NOMO-1 (cell line): Measurements from ENCODE around the gene LRRK1.

Experiments used
- DNase-seq, 2 experiments: peaks; one replicate each; lab custom pipeline; 2025; ENCODE audit not compliant: unreplicated experiment in 2 of 2; lab: John Stamatoyannopoulos, UW

LRRK1 gene

DNA sequence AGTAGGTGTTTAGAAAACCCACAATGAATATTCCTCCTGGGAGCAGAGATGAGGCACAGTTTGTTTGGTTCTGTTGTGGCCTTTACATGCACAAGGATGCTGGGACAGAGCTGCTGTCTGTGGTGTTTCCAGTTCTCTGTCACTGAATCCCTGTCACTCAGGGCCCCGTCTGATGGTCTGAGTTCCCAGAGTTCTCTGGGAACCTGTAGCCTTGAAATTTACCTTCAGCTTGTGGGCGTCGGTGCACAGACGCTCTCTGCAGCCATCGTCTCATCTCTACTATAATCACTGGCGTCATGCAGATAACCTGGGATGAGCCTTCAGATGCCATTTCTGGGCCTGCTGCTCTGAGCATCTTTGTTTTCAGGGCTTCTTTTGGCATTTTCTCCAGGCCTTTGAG lies 81.9 kb downstream of the LRRK1 start:
- DNase-seq: no peak

DNA sequence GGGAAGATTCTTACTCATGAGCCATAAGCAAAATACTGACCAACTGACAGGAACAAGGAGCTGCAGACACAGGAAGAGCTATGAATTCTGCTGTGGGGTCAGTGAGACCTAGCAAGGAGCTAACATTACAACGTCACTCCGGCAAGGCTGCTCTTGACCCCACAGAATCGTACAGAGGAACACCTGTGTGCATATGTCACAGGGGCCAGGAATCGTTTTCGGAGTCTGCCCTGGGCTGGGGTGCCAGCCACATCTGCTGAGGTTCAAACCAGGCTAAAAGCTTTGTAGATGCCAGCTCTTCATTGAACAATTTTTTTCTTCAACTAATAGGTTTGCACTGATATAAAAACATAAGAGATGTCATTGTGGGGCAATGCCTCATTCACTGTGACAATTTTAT lies 82.6 kb downstream of the LRRK1 start:
- DNase-seq: no peak

GRCh38 chr15:101003081-101003480 lies 83.9 kb downstream of the LRRK1 start:
- peak; percentile 14 to 43 for DNase-seq

GRCh38 chr15:101003706-101004105 lies 84.5 kb downstream of the LRRK1 start:
- no peak for DNase-seq

GRCh38 chr15:101004500-101004899 lies 85.3 kb downstream of the LRRK1 start:
- DNase-seq: no peak

GRCh38 chr15:101004986-101005747 lies 86.0 kb downstream of the LRRK1 start:
- DNase-seq: no peak

- peak; percentile 52 to 66 for DNase-seq
Observed at GRCh38 chr15:101006931-101007691, 88.0 kb downstream of the LRRK1 start.

- DNase-seq: peak; percentile 44 to 56
Observed at GRCh38 chr15:101008158-101009139, 89.3 kb downstream of the LRRK1 start.

DNA sequence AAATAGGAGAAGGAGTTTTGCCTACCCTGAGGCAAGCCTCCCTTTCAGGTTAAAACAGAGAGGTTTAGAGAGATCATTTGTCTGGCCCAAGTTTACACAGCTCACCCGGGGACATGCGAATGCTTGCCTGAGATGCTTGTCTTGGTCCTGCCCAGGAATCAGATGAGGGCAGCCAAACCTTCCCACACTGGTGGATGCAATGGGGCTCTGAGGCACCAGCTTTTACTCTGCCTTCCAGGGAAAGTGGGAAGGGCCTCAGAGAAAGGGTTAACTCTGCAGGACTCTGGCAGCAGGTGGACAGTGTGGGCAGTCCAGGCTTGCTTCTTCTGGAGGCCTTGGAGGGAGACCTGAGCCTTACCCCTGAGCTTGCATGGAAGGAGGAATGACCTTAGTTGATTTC lies 90.0 kb downstream of the LRRK1 start:
- DNase-seq: no peak

- DNase-seq: no peak
Observed at GRCh38 chr15:101010781-101011180, 91.6 kb downstream of the LRRK1 start.

- DNase-seq: no peak
Observed at GRCh38 chr15:101012326-101013200, 93.4 kb downstream of the LRRK1 start.

DNA sequence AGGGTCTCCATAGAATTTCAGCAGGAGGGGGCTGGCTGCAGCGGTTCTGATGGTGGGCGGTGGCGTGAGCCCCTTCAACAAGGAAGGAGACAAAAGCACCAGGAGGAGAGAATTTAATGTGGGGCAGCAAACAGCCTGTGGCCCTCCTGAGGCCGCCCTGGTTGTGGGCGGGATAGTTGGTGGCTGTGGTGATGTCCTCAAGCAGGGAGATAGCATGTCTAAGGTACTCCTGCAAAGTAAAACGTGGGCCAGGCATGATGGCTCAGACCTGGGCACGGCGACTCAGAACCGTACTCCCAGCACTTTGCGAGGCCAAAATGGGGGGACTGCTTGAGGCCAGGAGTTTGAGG lies 94.0 kb downstream of the LRRK1 start:
- no peak for DNase-seq

- DNase-seq: no peak
Observed at GRCh38 chr15:101013769-101014675, 94.9 kb downstream of the LRRK1 start.

- peak in 1 of 2 experiments; percentile 9 for DNase-seq
Observed at GRCh38 chr15:101014921-101015841, 96.0 kb downstream of the LRRK1 start.

- no peak for DNase-seq
Observed at GRCh38 chr15:101016581-101016980, 97.4 kb downstream of the LRRK1 start.

- DNase-seq: no peak
Observed at GRCh38 chr15:101017093-101017754, 98.1 kb downstream of the LRRK1 start.

DNA sequence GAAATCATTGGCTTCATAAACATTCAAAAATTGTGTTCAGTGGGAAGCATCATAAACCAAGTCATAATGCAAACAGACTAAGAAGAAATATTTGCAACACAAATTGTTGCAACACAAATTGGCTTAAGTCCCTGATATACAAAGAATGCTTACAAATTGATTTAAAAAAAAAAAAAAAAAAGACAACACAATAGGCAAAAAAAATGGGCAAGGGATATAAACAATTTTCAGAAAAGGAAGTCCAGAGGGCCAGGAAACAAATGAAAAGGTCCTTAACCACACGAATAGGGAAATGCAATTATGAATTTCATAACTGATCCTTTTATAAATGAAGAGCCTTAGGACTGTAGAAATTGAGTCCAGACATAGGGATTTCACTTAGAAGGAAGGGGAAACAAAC lies 98.9 kb downstream of the LRRK1 start:
- peak; percentile 52 to 73 for DNase-seq
